Activated T-cell treated with anti-CD3 and anti-CD28 coated beads for 4 hours (primary cell): Measurements from ENCODE around the gene MYBPH.

Source experiments
- DNase-seq: peaks from one replicate; pipeline ENCODE4 v3.0.0-alpha.2; 2020

Gene MYBPH

DNA sequence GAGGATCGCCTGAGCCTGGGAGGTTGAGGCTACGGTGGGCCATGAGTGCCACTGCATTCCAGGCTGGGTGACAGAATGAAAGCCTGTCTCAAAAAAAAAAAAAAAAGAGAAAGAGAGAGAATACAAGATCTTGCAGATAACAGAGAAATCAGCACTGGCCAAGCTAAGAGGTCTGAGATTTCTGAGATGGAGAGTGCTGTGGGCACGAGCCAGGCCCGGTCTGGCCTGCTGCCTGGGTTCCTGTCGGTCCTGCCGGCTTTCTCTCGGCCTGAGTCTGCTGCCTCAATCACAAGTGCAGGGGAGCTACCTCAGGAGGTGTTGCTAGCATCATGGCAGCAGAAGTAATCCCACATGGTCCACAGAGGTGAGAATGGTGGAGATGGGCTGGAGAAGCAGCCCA, 29.1 kb downstream of the MYBPH start:
- DNase-seq = no peak

GRCh38 chr1:203146042-203146369, 29.6 kb downstream of the MYBPH start:
- no peak for DNase-seq

GRCh38 chr1:203145321-203146041, 30.1 kb downstream of the MYBPH start:
- no peak for DNase-seq

DNA sequence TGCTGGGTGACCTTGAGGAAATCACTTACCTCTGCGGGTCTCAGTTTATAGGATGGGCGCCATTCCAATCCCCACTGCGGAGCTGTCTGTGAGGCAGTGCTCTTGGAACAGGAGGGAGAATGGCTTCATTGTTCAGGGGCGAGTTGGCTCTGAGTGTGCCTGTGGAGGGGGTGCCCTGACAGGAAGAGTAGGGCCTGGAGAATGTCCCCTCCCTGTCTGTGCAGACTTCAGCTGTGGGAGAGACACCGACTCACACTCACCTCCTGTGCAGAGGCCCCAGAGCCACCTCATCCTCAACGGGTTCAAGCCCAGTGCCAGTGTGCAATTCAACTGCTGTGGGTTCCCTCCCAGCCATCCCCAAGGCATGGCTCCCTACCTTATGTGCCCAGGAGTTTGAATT, 31.0 kb downstream of the MYBPH start:
- no peak for DNase-seq

- no peak for DNase-seq
Measured at GRCh38 chr1:203143641-203144040, 32.0 kb downstream of the MYBPH start.

- no peak for DNase-seq
Measured at GRCh38 chr1:203142684-203143408, 32.8 kb downstream of the MYBPH start.

GRCh38 chr1:203142124-203142523, 33.5 kb downstream of the MYBPH start:
- no peak for DNase-seq

DNA sequence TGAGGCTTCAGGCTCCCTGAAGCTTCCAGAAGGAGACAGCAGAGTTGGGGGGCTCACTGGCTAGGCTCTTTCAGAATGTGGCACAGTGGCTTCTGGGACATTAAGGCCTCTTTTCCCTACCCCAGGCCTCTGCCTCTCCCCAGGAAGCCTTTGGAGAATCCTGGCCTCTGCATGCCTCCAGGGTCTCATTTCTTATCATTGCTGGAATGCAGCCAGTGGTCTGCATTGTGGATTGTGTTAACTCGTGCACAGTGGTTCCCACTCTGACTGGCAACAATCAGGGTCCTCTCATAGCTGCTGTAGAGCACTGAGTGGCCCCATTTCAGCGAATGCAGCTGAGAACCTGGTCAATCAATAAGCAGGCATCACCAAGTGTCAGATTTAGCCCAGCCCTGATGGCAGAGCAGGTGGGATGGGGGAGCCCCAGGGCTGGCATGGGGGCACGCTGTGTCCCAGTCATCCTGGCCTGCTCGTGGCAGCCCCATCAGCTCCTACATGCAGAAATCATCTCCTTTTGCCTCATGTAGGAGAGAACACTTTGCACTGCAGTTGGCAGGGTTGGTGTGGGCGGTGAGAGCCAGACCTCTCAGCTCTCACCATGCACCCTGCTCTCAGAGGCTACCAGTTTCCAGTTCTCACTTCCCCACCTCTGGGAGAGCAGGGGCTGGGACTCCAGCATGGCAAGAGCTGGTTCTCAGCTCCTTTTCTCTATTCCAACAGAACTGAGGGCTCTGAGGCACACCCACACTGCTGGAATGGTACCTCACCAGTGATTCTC, 34.7 kb downstream of the MYBPH start:
- DNase-seq = no peak

DNA sequence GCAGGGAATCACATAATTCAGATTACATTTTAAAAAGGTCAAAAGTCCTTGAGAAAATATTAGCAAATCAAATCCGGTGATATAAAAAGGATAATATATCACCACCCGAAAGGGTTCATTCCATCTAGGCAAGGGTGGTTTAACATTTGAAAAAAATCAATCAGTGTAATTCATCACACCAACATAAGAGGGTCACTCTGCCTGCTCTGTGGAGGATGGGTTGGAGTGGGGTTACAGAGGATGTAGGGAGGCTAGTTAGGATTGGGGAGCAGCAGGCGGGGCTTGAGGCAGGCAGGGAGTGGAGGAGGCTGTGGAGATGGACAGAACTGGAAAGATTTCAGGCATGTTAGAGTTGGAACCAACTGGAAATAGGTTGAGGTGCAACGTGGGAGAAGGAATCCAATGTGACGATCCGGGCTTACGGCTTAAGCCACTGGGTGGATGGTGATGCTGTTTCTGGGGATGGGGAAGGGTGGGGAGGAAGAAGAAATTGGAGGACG, 35.6 kb downstream of the MYBPH start:
- no peak for DNase-seq

GRCh38 chr1:203138066-203138465, 37.6 kb downstream of the MYBPH start:
- no peak for DNase-seq

DNA sequence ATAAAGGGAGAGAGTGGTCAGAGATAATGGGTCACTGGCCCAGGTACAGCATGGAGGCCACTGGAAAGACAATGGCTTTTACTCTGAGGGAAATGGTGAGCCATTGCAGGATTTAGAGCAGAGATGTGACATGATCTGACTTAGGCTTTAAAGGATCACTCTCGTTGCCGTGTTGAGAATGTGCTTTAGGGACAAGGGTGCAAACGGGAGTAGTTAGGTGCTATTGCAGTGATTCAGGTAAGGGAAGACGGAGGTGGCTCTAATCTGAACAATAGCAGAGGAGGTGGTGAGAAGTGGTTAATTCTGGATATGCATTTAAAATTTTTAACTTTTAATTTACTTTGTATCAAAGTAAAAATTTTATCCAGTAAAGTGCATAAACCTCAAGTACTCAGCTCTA, 38.3 kb downstream of the MYBPH start:
- no peak for DNase-seq

DNA sequence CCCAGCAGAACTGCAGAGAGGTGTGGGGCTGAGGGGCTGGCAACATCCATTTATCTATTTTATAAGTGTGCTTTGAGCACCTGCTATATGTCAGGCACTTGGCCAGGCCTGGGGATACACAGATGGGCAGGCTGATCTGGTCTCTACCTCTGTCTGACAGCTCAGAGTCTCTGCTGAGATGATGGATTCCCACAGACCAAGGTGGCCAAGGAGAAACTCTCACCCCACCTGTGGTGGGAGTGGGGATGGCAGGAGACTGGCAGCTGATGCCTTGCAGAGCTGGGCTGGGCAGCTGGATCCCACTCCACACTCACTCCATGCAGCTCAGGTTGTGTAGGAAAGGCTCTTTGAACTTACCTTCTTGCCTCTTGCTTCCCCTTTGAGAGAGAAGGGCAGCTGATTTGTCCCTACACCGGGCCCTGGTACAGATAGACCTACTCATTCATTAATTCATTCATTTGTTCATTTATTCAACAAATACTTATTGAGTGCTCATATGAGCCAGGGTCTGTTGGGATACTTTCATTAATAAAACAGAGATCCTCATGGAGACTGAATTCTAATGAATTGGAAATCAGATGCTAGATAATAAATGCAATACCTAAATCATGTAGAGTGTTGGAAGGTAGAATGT, 39.1 kb downstream of the MYBPH start:
- DNase-seq = no peak

DNA sequence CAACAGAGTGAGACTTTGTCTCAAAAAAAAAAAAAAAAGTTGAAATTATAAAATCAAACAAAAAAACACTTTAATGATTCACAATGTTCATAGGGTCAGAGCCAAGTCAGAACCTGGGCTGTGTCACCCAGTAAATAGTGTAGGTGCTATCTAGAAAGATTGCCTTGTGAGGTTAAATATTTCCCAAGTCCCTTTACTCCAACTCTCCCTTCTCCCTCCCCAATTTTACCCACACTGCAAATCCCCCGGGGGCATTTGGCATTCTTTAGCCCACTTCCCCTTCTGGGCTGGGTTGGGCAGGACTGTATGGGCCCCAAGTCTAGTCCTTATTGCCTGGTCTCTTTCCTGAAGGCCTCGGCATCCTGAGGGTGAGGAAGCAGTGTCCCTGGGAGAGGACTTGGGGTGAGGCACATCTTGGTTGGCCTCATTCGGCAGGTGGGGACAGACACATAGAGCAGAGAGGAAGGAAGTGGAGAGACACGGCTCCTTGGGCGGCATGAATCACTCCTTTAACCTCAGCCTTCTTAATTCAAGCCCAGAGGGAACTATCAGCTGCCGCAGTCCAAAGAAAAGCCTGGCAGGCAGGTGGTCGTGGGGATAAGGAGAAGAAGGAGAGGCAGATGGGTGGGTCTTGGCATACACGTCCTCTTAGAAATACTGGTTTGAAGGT, 39.9 kb downstream of the MYBPH start:
- DNase-seq = no peak

DNA sequence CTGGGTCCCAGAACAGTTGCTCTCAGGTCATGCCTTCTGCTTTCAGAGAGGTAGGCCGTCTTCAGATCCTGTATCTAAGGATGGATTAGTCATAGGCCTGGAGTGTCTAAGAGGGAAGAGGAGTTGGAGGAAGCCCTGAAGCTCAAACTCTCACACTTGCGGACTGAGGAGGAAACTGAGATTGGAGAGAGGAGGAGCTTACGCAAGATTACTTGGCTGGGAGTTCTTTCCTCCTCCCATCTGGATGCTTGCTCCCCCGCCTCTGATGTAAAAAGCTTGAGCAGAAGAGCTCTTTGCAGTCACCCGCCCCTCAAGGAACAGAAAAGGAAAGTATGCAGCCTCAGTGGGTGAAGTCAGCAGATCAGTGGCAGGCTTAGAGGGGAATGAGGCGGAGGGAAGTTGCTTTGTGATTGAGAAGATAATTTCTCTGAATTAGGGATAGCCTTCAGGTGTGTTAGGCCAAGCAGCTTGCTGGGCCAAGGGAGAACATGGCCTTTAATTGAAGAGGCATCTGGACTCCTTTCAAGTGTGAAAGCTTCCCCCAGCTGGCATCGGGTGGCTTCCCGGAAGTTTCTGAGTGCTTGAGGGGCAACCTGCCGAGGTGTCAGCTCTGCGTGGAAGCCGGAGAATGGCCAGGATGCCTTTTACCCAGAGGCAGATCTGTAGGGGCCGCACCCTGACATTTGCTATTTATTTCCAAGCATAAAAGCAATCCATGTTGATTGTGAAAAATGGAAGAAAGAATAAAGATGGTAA, 41.5 kb downstream of the MYBPH start:
- DNase-seq = no peak

- DNase-seq = no peak
Measured at GRCh38 chr1:203131548-203132200, 44.0 kb downstream of the MYBPH start.

- DNase-seq = no peak
Measured at GRCh38 chr1:203130358-203130985, 45.2 kb downstream of the MYBPH start.

- no peak for DNase-seq
Measured at GRCh38 chr1:203129501-203130231, 46.0 kb downstream of the MYBPH start.

GRCh38 chr1:203128716-203129500, 46.7 kb downstream of the MYBPH start:
- no peak for DNase-seq

GRCh38 chr1:203128431-203128715, 47.3 kb downstream of the MYBPH start:
- no peak for DNase-seq
